GM21529 (cell line): ENCODE measurements around the gene TRIM17.

Experiments used
- ATAC-seq: cut with Tn5 transposase; IDR thresholded peaks from one replicate; pipeline ENCODE4 v1.9.1; 2021; ENCODE audit not compliant: unreplicated experiment

TRIM17 gene

DNA sequence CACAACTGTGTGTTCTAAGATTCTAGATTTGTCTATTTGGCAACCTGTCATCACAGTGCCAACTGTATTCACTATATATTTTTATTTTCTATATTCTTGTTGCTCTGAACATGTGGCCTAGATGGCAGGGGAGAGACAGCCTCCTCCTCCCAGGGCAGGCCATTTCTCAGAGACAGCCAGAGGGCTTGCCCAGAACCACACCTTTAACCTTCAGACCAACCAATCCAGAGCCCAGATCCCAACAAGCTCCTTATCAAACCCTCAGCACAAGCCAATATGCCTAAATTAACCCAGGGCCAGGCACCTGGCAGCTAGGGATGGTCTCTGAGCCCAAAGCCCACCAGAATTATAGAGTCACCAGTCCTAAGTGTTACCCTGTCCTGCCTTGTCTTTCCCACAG is 29.3 kb downstream of the TRIM17 start:
- ATAC-seq = no peak

DNA sequence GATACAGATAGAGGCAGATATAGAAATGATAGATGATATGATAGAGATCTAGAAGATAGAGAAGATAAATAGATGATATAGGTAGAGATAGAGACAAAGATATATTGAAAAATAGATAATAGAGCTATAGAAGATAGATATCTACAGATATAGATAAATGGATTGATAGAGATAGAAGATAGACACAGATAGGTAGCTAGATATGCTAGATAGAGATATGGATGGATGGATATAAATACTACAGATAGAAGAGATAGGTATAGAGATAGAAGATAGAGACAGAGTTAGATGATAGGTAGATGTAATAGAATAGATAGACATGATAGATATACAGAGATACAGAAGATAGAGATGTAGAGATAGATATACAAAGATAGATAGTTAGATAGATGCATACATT is 31.4 kb downstream of the TRIM17 start:
- ATAC-seq = no peak

DNA sequence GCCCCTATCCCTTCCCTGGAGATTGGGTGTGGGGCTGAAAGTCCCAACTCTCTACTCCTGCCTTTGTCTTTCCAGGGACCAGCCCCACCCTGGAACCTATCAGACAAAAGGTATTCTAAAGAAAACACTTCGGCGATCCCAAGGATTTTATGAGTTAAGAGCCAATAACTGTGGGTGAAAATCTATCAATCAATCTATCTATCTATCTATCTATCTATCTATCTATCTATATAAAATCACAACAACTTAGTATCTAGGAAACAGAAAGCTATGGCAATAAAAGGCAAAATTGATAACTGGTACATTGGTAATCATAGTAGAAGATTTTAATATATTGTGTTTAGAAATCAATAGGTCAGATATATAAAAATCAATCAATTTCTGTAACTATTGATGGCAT is 32.9 kb downstream of the TRIM17 start:
- ATAC-seq = no peak

DNA sequence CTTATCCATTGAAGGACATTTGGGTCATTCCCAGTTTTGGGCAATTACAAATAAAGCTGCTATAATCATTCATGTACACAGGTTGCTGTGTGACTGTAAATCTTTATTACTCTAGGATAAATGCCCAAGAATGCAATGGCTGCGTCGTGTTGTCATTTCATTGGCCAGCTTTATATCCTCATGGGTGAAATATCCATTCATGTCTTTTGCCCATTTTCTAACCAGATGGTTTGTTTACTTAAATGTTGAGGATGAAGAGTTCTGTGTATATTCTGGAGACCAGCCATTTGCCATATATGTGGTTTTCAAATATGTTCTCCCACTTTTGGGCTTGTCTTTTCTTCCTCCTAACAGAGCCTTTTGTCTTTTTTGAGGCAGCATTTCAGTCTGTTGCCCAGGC is 35.3 kb downstream of the TRIM17 start:
- no peak for ATAC-seq

DNA sequence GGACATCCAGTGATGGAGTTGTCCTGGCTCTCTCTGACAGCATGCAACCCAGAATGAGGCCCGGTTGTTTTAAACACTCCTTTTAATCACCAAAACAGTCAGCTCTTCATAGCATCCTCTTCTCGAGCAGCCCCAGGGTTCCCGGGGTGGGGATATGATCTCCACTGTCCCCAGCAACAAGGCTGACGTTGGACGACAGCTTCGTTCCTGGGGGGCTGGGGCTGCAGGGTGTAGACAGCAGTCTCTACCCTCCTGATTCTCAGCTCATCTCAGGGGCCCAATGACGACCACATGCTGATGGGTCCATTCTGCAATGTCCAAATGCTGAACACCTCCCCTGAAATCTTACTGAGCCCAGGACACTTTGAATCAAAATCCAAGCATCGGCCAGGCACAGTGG is 37.0 kb downstream of the TRIM17 start:
- ATAC-seq = no peak

DNA sequence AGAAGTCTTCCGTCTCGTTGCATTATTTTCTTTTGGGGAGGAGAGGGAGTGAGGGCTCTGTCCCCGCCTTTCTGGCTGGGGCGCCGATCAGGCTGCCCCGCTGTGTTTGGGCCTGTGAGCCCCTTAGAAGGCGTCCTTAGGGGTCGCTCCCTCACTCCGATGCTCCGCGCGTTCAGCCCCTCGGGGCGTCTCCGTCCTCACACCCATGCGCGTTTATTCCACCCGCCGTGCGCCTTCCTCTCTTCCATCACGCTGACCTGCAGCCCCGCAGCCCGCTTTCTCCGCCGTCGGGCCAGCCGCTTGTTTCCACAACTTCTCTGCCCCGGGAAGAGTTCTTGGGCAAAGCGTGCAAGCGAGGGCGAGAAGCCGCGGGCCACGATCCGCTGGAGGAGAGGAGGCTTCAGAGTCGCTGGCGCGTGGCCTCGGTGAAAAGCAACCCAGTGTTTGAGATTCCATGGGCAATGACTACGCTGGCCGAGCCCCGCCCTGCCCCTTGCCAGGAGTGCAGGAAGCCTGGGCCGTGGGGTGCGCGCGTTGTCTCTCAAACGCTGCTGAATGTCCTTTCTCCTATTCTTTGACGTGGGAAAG is 37.7 kb downstream of the TRIM17 start:
- ATAC-seq = no peak

DNA sequence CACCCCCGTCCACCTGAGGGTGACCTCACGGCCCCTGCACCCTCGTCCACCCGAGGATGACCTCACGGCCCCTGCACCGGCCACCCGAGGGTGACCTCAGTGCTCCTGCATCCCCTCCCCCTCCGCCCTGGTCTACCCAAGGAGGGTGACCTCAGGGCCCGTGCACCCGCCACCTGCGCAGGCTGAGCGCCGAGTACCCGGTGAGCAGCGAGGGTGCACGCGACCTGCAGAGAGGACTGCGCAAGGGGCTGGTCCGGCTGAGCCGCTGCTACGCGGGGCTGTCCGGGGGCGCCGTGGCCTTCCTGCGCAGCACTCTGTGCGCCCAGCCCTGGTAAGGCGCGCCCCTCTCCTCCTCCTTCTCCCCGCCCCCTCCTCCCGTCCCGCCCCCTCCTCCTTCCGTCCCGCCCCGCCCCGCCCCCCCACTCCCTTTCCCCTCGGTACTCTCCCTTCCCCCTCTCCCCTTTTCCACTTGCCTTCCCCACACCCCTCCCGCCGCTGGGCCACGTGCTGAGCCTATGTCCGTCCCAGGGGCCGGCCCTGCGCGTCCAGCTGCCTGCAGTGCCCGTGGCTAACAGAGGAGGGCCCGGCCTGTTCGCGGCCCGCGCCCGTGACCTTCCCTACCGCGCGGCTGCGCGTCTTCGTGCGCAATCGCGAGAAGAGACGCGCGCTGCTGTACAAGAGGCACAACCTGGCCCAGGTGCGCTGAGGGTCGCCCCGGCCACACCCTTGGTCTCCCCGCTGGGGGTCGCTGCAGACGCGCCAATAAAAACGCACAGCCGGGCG is 38.4 kb downstream of the TRIM17 start:
- ATAC-seq = no peak

DNA sequence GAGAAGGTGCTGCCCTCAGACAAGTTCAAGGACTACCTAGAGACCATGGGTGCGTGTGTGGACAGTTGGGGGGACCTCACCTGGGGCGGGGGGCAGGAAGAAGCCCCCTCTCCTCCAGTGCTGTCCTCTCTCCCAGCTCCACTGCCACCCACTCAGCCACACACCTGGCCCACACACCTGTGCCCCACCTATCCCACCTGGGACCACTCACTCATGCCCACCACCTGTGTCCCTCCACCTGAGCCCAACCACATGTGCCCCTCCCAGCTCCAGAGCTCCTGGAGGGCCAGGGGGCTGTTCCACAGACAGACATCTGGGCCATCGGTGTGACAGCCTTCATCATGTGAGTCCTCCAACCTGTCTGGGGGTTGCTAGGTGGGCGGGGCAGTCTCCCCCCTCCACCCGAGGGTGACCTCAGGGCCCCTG is 39.0 kb downstream of the TRIM17 start:
- no peak for ATAC-seq

DNA sequence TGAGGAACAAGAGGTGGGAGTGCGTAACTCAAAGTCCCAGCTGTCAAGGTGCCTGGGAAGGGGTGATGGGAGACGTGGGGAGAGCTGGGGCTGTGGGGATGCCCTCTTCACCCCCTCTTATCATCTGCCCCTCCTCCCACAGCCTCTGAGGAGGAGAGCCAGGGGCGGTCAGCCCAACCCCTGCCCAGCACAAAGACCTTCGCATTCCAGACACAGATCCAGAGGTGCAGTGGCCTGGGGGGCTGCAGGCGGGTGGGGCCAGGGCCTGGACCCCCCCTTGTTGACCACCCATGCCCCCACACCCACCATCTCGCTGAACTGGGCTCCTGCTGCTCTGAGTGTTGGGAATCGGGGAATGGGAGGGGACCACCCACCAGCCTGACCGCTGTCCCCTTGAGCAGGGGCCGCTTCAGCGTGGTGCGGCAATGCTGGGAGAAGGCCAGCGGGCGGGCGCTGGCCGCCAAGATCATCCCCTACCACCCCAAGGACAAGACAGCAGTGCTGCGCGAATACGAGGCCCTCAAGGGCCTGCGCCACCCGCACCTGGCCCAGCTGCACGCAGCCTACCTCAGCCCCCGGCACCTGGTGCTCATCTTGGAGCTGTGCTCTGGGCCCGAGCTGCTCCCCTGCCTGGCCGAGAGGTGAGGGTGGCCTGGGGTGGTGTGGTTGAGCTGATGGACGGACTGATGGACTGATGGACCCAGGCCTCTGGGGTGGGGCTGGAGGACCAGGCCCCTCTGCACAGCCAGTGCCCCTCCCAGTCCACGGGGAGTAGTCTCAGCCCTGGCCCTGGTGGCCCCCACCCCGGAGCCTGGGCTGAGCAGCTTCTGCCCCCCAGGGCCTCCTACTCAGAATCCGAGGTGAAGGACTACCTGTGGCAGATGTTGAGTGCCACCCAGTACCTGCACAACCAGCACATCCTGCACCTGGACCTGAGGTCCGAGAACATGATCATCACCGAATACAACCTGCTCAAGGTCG is 39.7 kb downstream of the TRIM17 start:
- no peak for ATAC-seq

DNA sequence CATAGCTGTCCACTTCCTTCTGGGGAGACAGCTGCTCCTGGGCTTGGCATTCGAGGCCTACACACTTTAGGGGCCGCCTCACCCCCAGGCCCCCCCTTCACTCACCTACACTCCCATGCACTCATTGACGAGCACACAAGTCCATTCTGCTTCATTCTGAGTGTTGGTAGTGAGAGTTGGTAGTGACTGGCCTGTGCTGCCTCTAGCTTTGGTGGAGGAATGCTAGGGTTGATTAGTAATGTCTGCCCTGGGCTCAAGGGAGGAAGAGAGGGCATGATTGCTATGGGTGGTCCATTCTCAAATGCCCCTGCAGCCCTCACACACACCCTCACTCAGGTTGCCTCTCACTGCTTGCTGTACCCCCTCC is 40.4 kb downstream of the TRIM17 start:
- ATAC-seq = no peak

DNA sequence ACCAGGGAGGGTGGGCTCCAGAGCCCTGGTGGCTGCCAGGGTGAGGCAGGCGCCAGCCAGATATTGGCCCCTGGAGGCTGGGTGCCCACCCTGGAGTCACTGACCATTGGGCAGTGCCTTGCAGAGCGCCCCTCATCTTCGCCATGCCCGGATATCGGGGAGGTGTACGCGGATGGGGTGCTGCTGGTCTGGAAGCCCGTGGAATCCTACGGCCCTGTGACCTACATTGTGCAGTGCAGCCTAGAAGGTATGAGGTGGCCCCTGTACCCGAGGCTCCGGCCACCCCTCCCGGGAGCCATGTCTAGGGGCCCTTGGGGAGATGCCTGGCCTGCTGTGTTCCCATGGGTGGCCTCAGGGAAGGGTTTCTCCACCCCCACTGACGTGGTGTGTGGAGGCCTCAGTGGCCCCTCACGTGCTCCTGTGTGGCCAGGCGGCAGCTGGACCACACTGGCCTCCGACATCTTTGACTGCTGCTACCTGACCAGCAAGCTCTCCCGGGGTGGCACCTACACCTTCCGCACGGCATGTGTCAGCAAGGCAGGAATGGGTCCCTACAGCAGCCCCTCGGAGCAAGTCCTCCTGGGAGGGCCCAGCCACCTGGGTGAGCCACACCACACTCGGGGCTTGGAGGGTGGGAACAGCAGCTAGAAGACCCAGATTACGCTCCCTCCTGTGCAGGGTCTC is 40.9 kb downstream of the TRIM17 start:
- no peak for ATAC-seq

DNA sequence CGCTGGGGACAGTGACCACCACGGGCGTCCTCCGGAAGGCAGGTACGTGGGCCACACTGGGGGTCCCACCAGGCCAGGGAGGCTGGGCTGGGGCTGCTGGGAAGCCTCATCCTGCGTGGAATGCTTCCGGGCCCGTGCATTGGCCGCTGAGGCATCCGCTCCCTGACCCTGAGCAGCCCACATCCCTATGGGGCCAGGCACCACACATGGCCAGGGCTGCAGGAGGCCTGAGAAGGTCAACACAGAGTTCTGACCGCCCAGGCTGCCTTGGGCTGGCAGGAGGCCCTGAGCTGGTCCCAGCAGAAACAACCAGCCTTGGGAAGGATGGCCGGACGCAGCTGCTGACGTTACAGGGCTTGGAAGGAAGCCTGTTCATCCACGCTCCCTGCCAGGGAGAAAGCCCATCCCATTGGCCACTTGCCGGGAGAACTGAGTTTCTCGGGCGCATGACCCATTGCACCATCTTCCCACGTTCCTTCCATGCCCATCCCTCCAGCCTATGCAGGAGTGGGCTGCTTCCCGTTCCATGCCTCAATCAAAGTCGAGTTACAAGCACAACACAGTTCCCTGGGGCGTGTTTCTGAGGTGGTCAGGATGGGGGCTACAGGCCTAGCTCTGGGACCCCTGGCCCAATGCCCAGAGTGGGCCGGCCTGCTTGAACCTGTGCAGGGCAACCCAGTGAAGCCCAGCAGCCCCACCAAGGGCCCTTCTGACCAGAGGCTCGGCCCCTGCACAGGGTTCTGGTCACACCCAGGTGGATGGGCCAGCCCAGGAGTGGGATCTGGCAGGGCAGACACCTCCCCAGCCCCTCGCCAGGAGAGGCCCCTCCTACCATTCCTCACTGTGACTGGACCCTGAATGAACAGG is 41.7 kb downstream of the TRIM17 start:
- ATAC-seq = no peak

DNA sequence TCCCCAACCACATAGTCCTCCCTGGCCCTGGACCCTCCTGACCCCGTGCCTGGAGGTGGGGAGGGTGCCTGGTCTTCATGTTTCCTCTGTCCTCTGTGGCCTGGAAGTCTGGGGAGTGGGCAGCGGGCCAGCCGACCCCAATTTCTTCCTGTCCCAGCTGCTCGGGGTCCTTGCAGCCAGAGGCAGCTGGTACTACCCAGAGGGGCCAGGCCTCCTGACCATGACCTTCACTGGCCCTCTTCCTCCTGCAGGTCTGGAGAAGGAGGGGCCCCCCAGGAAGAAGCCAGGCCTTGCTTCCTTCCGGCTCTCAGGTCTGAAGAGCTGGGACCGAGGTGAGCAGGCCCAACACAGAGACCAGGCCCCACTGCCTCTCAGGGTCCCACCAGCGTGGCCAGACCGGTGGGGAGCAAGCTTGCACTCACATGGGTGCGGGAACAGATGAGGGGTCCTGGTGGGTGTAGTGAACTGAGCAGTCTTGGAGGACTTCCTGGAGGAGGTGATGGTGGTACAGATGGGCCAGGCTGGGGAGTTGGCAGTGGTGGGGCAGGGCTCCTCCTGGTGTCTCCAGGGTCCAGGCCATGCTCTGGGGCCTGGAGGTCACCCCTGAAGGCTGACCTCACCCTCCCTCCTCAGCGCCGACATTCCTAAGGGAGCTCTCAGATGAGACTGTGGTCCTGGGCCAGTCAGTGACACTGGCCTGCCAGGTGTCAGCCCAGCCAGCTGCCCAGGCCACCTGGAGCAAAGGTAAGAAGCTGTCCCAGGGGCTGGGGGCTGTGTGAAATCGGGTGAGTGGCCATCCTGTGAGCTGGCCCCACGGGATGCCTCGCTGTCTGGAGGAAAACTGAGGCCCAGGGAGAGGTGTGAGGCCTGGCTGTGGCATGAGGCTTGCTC is 42.7 kb downstream of the TRIM17 start:
- no peak for ATAC-seq

DNA sequence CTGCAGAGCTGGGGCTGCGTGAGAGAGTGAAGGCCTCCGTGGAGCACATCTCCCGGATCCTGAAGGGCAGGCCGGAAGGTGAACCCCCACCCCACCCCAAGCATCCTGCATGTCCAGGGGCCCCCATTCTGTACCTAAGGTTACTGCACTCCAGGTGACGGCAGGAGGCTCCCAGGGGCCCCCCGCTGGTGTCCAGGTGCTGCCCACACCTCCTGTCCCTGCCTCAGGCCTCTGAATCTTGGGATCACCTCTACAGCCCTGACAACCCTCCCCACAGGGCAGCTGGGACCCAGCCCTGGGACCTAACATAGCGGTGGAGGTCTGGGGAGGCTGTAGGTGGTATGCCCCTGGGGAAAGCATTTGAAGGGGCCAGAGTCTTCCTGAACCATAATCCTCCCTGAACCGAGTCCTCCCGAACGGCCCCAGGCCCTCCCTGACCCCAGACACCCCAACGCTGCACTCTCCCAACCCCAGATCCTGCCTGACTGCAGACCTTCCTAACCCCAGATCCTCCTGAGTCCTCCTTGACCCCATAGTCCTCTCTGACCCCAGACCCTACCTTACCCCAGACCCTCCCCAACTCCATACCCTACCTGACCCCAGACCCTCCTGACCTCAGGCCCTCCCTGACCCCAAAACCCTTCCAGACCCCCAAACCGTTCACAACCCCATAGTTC is 43.5 kb downstream of the TRIM17 start:
- no peak for ATAC-seq

DNA sequence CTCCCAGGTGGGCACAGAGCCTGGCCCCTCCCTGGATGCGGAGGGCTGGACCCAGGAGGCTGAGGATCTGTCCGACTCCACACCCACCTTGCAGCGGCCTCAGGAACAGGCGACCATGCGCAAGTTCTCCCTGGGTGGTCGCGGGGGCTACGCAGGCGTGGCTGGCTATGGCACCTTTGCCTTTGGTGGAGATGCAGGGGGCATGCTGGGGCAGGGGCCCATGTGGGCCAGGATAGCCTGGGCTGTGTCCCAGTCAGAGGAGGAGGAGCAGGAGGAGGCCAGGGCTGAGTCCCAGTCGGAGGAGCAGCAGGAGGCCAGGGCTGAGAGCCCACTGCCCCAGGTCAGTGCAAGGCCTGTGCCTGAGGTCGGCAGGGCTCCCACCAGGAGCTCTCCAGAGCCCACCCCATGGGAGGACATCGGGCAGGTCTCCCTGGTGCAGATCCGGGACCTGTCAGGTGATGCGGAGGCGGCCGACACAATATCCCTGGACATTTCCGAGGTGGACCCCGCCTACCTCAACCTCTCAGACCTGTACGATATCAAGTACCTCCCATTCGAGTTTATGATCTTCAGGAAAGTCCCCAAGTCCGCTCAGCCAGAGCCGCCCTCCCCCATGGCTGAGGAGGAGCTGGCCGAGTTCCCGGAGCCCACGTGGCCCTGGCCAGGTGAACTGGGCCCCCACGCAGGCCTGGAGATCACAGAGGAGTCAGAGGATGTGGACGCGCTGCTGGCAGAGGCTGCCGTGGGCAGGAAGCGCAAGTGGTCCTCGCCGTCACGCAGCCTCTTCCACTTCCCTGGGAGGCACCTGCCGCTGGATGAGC is 44.3 kb downstream of the TRIM17 start:
- no peak for ATAC-seq

DNA sequence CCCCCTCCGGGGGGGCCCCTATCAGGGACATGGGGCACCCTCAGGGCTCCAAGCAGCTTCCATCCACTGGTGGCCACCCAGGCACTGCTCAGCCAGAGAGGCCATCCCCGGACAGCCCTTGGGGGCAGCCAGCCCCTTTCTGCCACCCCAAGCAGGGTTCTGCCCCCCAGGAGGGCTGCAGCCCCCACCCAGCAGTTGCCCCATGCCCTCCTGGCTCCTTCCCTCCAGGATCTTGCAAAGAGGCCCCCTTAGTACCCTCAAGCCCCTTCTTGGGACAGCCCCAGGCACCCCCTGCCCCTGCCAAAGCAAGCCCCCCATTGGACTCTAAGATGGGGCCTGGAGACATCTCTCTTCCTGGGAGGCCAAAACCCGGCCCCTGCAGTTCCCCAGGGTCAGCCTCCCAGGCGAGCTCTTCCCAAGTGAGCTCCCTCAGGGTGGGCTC is 44.9 kb downstream of the TRIM17 start:
- no peak for ATAC-seq

DNA sequence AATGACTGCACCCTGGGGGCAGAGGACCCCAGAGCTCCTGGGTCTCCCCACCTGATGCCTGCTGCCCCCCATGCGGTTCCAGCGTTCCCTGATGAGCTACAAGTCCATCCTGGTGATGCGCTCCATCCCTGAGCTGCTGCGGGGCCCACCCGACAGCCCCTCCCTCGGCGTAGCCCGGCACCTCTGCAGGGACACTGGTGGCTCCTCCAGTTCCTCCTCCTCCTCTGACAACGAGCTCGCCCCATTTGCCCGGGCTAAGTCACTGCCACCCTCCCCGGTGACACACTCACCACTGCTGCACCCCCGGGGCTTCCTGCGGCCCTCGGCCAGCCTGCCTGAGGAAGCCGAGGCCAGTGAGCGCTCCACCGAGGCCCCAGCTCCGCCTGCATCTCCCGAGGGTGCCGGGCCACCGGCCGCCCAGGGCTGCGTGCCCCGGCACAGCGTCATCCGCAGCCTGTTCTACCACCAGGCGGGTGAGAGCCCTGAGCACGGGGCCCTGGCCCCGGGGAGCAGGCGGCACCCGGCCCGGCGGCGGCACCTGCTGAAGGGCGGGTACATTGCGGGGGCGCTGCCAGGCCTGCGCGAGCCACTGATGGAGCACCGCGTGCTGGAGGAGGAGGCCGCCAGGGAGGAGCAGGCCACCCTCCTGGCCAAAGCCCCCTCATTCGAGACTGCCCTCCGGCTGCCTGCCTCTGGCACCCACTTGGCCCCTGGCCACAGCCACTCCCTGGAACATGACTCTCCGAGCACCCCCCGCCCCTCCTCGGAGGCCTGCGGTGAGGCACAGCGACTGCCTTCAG is 45.5 kb downstream of the TRIM17 start:
- ATAC-seq = no peak
